LNCaP clone FGC (cell line): ENCODE data around the gene RBM28.

Source experiments
- DNase-seq: peaks from one replicate; pipeline ENCODE4 v3.0.0-alpha.2; 2011; ENCODE audit warnings: low read depth
- H3K4me3 ChIP-seq: 2 replicates; pipeline ENCODE4 v1.5.1; 2011; ENCODE audit warnings: mild to moderate bottlenecking, low read depth, low read length, control low read depth
- CTCF ChIP-seq: IDR thresholded peaks from 2 replicates; pipeline ENCODE4 v1.5.1; 2012; ENCODE audit warnings: mild to moderate bottlenecking; ENCODE audit not compliant: control insufficient read depth, insufficient read depth; ENCODE audit errors: extremely low read depth

The RBM28 gene

GRCh38 chr7:128362670-128363069 lies 19.0 kb upstream of the RBM28 start:
- H3K4me3 ChIP-seq: no peak overlapping the region
- DNase-seq: no peak
- TF ChIP-seq CTCF: no peak

- peak within 1 kb of the TSS; percentile 45 for H3K4me3 ChIP-seq
- no peak for DNase-seq
- TF ChIP-seq CTCF: no peak
Measured at GRCh38 chr7:128361411-128362379, 18.0 kb upstream of the RBM28 start, which contains the start of gene PRRT4. Gene PRRT4 (minus strand): TSS chr7:128361690.

GRCh38 chr7:128360359-128360678 lies 16.6 kb upstream of the RBM28 start:
- TF ChIP-seq CTCF: no peak
- H3K4me3 ChIP-seq: no peak overlapping the region
- DNase-seq: no peak

- no peak overlapping the region for H3K4me3 ChIP-seq
- no peak for TF ChIP-seq CTCF
- no peak for DNase-seq
Measured at GRCh38 chr7:128359939-128360338, 16.2 kb upstream of the RBM28 start.

GRCh38 chr7:128359336-128359735 lies 15.6 kb upstream of the RBM28 start:
- DNase-seq: no peak
- TF ChIP-seq CTCF: no peak
- no peak overlapping the region for H3K4me3 ChIP-seq

GRCh38 chr7:128358233-128358632 lies 14.5 kb upstream of the RBM28 start:
- no peak for TF ChIP-seq CTCF
- H3K4me3 ChIP-seq: no peak overlapping the region
- no peak for DNase-seq

- no peak for DNase-seq
- no peak for TF ChIP-seq CTCF
- H3K4me3 ChIP-seq: no peak overlapping the region
Measured at GRCh38 chr7:128357217-128357613, 13.5 kb upstream of the RBM28 start.
